Panc1 (cell line): Measurements from ENCODE around the gene RAB4B. TPM values are rescaled to one million over a fixed set of nuclear protein-coding genes. Genes with fewer than 3 reads are reported as not detected.

Experiments
- ATAC-seq: fragments of 200-7000 bp; cut with Tn5 transposase; 2 replicates; pipeline ENCODE4 v1.9.1; 2020; ENCODE audit warnings: mild to moderate bottlenecking, moderate library complexity
- BruUV-seq: library from RNA; stranded (reverse); fragments of 400-500 nt; replicated peaks from 2 replicates; lab custom pipeline; 2021; lab: Mats Ljungman, UMichigan
- CTCF ChIA-PET: fragments of 300-600 bp; sonication (Branson Sonifier 250); formaldehyde crosslinking; loops from one replicate; lab custom pipeline; 2022; ENCODE audit warnings: antibody characterized with exemption; lab: Charles Lee
- POLR2A ChIA-PET: fragments of 300-600 bp; sonication (Branson Sonifier 250); formaldehyde crosslinking; loops from one replicate; lab custom pipeline; 2022; ENCODE audit warnings: antibody characterized with exemption; lab: Charles Lee
- DNase-seq: peaks from one replicate; pipeline ENCODE4 v3.0.0-alpha.2; 2010; ENCODE audit warnings: low read depth, low spot score
- H3K27ac ChIP-seq: 2 replicates; pipeline ENCODE4 v1.5.1; 2011; ENCODE audit warnings: mild to moderate bottlenecking, low read length, inconsistent platforms
- H3K27me3 ChIP-seq: fragments of 200-500 bp; sonication (Bioruptor generic); 2 replicates; pipeline ENCODE4 v1.6.0; 2014; ENCODE audit warnings: low read length, inconsistent platforms; ENCODE audit not compliant: control insufficient read depth, insufficient read depth
- H3K36me3 ChIP-seq: fragments of 200-500 bp; sonication (Bioruptor generic); 2 replicates; pipeline ENCODE4 v1.5.1; 2014; ENCODE audit warnings: inconsistent platforms, mild to moderate bottlenecking, low read length, moderate library complexity; ENCODE audit not compliant: control insufficient read depth, insufficient read depth
- H3K4me1 ChIP-seq: 2 replicates; pipeline ENCODE4 v1.5.1; 2011; ENCODE audit warnings: inconsistent platforms, mild to moderate bottlenecking, low read length, moderate library complexity; ENCODE audit not compliant: control insufficient read depth, insufficient read depth
- H3K4me3 ChIP-seq, 2 experiments: 2 replicates each; pipeline ENCODE4 v1.5.1; 2011 to 2012; ENCODE audit warnings: low read depth in 2 of 2, low read length in 2 of 2, mild to moderate bottlenecking in 2 of 2, inconsistent platforms in 1 of 2, moderate library complexity in 1 of 2
- H3K9me3 ChIP-seq: fragments of 200-500 bp; sonication (Bioruptor generic); 2 replicates; pipeline ENCODE4 v1.5.1; 2014; ENCODE audit warnings: low read depth, mild to moderate bottlenecking, inconsistent platforms, low read length, moderate library complexity; ENCODE audit not compliant: control insufficient read depth, insufficient read depth
- POLR2AphosphoS5 ChIP-seq: IDR thresholded peaks from 2 replicates; pipeline ENCODE4 v1.6.1; 2012; ENCODE audit warnings: mild to moderate bottlenecking, low read depth, low read length, moderate library complexity
- SIN3A ChIP-seq: IDR thresholded peaks from 2 replicates; pipeline ENCODE4 v1.6.1; 2012; ENCODE audit warnings: low read depth, mild to moderate bottlenecking, low read length, moderate library complexity, borderline replicate concordance; ENCODE audit not compliant: insufficient read depth
- TCF7L2 ChIP-seq: IDR thresholded peaks from 2 replicates; pipeline ENCODE4 v1.6.1; 2011; ENCODE audit warnings: mild to moderate bottlenecking, low read depth, low read length, inconsistent platforms
- in situ Hi-C: cut with HindIII; loops from 2 replicates; pipeline ENCODE4 v1.10.0; 2016; ENCODE audit warnings: low sequenced_read_pairs, low pct_unique_long_range_greater_than_20kb
- intact Hi-C: fragments of 100-400 bp; cut with micrococcal nuclease; formaldehyde crosslinking; loops from one replicate; pipeline ENCODE4 v1.10.0; 2022; ENCODE audit not compliant: unreplicated experiment
- total RNA-seq: library from RNA; stranded (reverse); gene quantifications from one replicate; pipeline ENCODE4 v1.2.1, GENCODE V29; 2021; ENCODE audit not compliant: unreplicated experiment
- TF ChIP-seq, protein P1 (sequence below), 2 experiments: IDR thresholded peaks; 2 replicates each; pipeline ENCODE4 v1.6.1; 2011 to 2012; ENCODE audit warnings: low read depth in 2 of 2, control low read depth in 1 of 2, low read length in 1 of 2, mild to moderate bottlenecking in 1 of 2, moderate library complexity in 1 of 2; ENCODE audit not compliant: insufficient read depth in 1 of 2
- TF ChIP-seq, protein P2 (sequence below): fragments of 450-650 bp; IDR thresholded peaks from 2 replicates; pipeline ENCODE4 v1.5.1; 2017; ENCODE audit warnings: mild to moderate bottlenecking

Gene RAB4B
- total RNA-seq, 1 experiment from 2014 or later: 24.8 TPM

DNA sequence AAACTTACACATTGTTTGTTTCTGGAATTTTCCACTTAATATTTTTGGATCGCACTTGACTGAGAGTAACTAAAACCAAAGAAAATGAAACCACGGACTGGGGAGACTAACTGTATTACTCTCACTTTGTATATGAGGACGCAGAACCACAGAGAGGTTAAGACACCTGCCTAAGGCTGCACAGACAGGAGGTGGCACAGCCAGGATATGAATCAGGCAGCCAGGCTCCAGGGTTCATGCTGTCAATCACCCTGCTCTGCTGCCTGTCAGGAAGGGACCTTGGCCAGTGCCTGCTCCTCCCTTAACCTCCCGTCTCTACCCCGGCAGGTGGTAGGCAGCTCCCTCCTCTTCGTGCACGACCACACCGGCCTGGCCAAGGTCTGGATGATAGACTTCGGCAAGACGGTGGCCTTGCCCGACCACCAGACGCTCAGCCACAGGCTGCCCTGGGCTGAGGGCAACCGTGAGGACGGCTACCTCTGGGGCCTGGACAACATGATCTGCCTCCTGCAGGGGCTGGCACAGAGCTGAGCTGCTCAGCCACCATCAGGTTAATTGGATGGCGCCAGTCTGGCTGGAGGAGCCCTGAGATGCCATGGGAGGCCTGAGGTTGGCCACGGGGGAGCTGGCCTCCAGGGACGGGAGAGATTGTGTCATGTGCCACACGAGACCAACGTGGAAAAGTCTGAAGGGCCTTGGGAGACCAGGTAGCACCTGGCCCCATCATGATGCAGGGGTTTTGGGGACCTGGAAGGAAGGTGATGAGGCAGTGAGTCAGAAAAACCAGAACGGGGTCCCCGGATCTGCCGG is 38.8 kb upstream of the RAB4B start:
- ATAC-seq: 0 out of 2 replicates have a peak, but pooled peaks have one; percentile 16
- Histone ChIP-seq H3K27ac (no peak overlapping the region), H3K9me3 (no peaks in the 10 kb centered on the region), H3K4me3 (no peak overlapping the region), H3K36me3 (no peaks in the 10 kb centered on the region), H3K27me3 (no peaks in the 10 kb centered on the region), H3K4me1 (no peaks in the 10 kb centered on the region)
- TF ChIP-seq TCF7L2: no peak
- TF ChIP-seq, protein P1, sequence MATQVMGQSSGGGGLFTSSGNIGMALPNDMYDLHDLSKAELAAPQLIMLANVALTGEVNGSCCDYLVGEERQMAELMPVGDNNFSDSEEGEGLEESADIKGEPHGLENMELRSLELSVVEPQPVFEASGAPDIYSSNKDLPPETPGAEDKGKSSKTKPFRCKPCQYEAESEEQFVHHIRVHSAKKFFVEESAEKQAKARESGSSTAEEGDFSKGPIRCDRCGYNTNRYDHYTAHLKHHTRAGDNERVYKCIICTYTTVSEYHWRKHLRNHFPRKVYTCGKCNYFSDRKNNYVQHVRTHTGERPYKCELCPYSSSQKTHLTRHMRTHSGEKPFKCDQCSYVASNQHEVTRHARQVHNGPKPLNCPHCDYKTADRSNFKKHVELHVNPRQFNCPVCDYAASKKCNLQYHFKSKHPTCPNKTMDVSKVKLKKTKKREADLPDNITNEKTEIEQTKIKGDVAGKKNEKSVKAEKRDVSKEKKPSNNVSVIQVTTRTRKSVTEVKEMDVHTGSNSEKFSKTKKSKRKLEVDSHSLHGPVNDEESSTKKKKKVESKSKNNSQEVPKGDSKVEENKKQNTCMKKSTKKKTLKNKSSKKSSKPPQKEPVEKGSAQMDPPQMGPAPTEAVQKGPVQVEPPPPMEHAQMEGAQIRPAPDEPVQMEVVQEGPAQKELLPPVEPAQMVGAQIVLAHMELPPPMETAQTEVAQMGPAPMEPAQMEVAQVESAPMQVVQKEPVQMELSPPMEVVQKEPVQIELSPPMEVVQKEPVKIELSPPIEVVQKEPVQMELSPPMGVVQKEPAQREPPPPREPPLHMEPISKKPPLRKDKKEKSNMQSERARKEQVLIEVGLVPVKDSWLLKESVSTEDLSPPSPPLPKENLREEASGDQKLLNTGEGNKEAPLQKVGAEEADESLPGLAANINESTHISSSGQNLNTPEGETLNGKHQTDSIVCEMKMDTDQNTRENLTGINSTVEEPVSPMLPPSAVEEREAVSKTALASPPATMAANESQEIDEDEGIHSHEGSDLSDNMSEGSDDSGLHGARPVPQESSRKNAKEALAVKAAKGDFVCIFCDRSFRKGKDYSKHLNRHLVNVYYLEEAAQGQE (IDR thresholded peaks at IDR 0.05; ENCODE audit: insufficient read depth in 1 of 2, low read depth in 2 of 2, low read length in 1 of 2): no peak
- no peak for TF ChIP-seq SIN3A
- TF ChIP-seq, protein P2, sequence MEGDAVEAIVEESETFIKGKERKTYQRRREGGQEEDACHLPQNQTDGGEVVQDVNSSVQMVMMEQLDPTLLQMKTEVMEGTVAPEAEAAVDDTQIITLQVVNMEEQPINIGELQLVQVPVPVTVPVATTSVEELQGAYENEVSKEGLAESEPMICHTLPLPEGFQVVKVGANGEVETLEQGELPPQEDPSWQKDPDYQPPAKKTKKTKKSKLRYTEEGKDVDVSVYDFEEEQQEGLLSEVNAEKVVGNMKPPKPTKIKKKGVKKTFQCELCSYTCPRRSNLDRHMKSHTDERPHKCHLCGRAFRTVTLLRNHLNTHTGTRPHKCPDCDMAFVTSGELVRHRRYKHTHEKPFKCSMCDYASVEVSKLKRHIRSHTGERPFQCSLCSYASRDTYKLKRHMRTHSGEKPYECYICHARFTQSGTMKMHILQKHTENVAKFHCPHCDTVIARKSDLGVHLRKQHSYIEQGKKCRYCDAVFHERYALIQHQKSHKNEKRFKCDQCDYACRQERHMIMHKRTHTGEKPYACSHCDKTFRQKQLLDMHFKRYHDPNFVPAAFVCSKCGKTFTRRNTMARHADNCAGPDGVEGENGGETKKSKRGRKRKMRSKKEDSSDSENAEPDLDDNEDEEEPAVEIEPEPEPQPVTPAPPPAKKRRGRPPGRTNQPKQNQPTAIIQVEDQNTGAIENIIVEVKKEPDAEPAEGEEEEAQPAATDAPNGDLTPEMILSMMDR: no peak
- intact Hi-C loops: no loop called here
- in situ Hi-C loops: no loop called here
- ChIA-PET CTCF (no interaction called here), POLR2A (no interaction called here)
- no peak for DNase-seq
- BruUV-seq: no TSS peak

DNA sequence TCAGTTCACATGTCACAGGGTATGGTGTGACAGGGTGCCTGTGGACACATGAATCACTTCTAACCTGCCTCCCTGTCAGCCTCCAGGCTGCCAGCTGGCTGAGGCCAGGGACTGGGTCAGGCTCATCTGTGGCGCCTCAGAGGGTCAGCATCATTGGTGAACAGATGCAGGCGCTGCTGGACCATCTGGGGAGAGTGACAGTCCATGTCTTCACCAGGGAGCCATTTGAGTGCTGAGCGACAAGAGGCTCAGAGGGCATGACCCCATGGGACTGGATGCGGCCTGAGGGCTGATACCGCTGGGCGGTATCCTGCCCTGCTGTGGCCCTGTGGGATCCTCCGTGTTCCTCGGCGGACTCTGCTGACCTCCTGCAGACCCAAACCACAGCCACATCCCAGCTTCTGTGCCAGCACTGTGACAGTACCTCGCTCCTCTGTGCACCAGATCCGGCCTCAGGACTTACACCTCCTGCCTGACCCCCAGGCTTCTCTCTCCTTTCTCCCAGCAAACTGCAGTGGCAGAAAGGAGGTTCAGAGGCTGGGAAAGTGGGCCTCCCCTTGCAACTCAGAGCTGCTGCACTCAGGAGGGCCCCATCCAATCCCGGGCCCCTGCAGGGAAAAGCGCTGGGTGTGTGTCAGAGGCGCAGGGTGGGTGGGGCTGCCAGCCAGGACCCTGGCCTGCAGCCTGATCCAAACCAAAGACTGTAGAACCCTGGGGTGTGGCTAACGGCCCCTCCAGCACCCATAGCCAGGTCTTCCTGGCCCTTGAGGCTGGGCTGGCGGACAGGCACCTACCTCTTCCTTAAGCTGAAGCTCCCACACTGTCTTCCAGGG is 38.0 kb upstream of the RAB4B start:
- BruUV-seq: no TSS peak
- intact Hi-C loops (no loop called here), in situ Hi-C loops (no loop called here)
- TF ChIP-seq, protein P2: no peak
- TF ChIP-seq, protein P1 (IDR thresholded peaks at IDR 0.05; ENCODE audit: insufficient read depth in 1 of 2, low read depth in 2 of 2, low read length in 1 of 2): no peak
- no peak for TF ChIP-seq SIN3A
- TF ChIP-seq TCF7L2: no peak
- no peak for TF ChIP-seq POLR2AphosphoS5
- POLR2A ChIA-PET: no interaction called here
- no peak overlapping the region for H3K27ac ChIP-seq
- DNase-seq (no peak), ATAC-seq (no peak)
- no peaks in the 10 kb centered on the region for H3K36me3 ChIP-seq
- no peaks in the 10 kb centered on the region for H3K9me3 ChIP-seq
- no peaks in the 10 kb centered on the region for H3K27me3 ChIP-seq
- no peaks in the 10 kb centered on the region for H3K4me1 ChIP-seq
- no peak overlapping the region for H3K4me3 ChIP-seq
- CTCF ChIA-PET: no interaction called here
